RCC 7860 (cell line): ENCODE measurements around the gene TLR10.
A peak's percentile ranks its signal among the peaks of the same experiment; 100 is the strongest.

ENCODE experiments used
- DNase-seq: peaks from one replicate; pipeline ENCODE4 v3.0.0-alpha.2; 2015; ENCODE audit warnings: low spot score
- FAIRE-seq: peaks from 2 replicates; lab custom pipeline; 2012; peaks lifted over from hg19 to GRCh38; lab: Jason Lieb, UNC

Gene TLR10

DNA sequence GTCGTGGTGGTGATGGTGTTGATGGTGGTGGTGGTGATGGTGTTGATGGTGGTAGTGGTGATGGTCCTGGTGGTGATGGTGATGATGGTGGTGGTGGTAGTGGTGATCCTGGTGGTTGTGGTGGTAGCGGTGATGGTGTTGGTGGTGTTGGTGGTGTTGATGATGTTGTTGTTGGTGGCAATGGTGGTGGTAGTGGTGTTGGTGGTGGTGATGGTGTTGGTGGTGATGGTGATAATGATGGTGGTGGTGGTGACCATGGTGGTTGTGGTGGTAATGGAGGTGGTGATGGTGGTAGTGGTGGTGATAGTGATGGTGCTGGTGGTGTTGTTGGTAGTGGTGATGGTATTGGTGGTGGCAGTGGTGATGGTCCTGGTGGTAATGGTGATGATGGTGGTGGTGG lies 49.1 kb downstream of the TLR10 start:
- no peak for DNase-seq
- FAIRE-seq = no peak

DNA sequence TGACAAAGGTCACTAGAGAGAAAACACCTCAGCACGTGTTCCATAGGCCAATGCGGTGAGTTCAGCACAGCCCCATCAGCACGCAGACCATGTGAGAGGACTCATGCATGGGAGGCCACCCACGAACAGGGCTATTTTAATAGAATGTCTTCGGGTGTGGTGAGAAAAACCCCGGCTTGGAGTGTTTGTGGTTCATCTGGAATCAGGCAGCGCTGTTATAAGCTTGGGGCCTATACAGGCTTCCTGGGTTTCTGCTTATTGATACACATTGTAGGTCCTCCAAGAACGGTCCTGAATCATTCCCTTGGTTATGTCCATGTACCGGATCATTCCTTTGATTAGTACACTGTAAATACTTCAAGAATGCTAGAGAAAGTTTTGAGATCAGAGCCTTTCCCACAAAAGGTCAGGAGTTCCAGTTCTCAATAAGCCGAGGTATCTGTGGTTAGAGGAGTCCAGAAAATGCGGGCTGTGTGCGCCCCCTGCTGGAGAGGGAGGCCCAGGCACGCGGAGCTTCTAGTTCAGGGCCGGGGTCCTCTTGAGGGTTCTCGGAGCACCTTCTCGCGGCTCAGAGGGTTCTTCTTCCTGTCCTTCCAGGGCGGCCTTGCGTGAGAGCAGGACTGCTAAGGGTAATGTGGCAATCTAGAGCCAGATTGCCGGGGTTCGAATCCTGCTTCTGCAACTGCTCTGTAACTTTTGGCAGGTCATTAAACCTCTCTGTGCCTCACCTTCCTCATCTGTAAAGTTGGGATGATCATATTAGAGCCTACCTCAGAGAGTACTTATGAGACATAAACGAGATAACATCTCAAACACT lies 51.8 kb downstream of the TLR10 start:
- FAIRE-seq (no peak), DNase-seq (peak; percentile 70)

DNA sequence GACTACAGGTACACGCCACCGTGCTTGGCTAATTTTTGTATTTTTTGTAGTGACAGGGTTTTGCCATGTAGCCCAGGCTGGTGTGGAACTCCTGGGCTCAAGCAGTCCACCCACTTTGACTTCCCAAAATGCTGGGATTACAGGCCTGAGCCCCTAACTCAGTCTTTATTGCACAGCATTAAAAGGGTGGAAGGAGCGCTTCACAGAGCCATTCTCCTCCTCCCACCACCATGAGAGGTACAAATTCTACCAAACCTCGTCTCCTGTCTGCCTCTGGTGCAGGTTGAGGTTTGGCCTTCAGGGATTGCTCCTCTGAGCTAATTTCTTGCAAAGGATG lies 52.3 kb downstream of the TLR10 start:
- FAIRE-seq (no peak), DNase-seq (no peak)

DNA sequence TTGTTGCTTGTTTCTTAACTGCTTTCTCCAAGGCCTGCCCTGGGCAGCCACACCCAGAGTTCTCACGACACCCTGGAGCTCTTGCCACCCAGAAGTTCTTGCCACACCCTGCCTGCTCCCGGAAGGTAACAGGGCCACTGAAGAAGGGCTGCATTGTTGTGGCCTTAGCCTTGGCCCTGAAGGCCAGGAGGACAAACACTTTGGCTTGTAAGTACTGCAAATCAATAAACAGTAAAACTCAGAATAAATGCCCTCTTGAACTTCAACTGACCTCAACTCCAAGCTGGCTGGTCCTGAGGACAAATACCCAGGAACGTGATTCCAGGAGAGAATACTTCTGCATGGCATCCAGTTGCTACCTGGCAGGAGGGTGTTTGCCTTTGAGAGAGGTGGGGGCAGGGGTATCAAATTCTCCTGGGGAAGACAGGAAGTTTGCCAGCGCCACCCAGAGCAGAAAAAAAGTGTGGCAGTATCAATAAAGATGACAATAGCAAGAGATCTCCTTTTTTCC lies 54.1 kb downstream of the TLR10 start:
- FAIRE-seq (no peak), DNase-seq (no peak)

DNA sequence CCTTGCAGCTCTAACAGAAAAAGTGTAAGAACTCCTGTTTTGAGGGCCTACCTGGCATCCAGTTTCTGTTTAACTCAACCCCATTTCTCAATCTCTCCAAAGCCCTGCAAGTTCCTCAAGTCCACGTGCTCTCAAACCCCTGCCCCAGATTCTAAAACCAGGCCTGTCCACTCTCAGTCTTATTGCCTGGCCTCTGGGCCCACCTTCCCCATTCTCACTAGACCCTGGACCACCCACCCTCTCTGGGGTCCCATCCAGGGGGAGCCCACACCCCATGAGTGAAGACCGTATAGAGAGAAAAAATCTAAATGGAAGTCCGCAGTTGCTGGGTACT lies 58.3 kb downstream of the TLR10 start:
- FAIRE-seq = no peak
- no peak for DNase-seq

DNA sequence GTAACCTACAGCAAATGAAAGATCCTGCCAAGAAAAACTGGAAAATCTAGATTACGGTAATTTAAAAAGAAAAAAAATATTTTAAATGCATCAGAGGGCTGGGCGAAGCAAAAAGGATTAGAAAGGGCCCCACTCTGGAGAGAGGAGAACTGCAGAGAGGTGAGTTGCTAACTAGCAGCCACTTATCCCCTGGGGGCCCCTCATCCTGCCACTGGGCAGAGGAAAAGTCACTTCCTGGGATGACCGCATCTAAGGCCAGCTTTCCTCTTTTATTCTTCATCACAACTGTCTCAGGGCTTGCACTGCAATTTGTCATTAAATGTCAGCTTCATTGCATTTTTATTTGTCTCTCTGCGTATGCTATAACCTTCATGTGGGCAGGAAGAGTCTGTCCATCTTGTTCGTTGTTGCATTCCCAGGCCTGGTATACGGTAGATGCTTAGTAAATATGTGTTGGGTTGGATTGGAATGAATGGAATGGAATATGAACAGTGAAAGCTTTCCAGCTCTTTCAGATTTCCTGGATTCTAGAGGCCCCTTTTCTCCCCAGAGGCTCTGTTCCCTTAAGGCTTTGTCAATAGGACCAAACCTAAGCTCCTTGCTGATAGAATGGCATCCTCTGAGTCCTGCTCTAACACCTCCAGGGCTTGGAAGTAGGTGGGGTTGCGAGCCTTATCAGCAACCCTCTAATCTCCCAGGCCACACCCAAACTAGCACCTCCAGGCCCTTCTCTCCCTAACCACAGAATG lies 58.9 kb downstream of the TLR10 start:
- DNase-seq (no peak), FAIRE-seq (no peak)

DNA sequence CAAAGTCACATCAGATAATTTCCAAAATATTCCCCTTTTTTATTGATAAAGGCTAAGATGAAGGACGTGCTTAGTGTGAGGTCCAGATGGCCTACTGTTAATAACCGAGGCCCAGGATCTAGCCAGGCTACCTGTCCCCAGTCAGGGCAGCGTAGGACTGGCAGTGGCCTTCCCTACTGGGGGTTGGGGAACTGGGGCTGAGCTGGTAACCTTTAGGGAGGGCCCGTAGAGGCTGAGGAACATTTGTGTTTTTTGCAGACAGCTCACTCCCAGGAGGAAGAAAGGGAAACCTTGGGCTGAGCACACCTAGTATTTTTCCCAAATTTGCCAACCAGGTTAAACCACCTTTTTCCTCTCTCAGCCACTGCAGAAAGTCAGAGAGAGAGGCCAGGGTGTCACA lies 59.7 kb downstream of the TLR10 start:
- FAIRE-seq (no peak), DNase-seq (no peak)
